ENCODE data around the gene PRKCA.

GRCh38 chr17:66654106-66654740 is 351.8 kb downstream of the PRKCA start:
- TF ChIP-seq CTCF (conservative IDR thresholded peaks at IDR 0.05; ENCODE audit: low read depth, low read length) (no peak), EZH2 (IDR thresholded peaks at IDR 0.05; ENCODE audit: low read length, unreplicated experiment) (no peak)
